NB4 (cell line): ENCODE results near the gene VPS29.

ENCODE experiments used
- CTCF ChIP-seq: IDR thresholded peaks from one replicate; pipeline ENCODE4 v1.5.1; 2012; ENCODE audit warnings: low read depth, low read length
- MYC ChIP-seq: IDR thresholded peaks from 2 replicates; pipeline ENCODE4 v1.6.1; 2011; ENCODE audit warnings: low read depth, low read length
- POLR2A ChIP-seq: IDR thresholded peaks from 2 replicates; pipeline ENCODE4 v1.6.1; 2011; ENCODE audit warnings: mild to moderate bottlenecking; ENCODE audit not compliant: insufficient read length; ENCODE audit errors: extremely low read depth
- TF ChIP-seq, protein P1 (sequence below): IDR thresholded peaks from 2 replicates; pipeline ENCODE4 v1.6.1; 2011; ENCODE audit warnings: low read depth, low read length

GRCh38 chr12:110516995-110517394 is 15.1 kb upstream of the VPS29 start:
- TF ChIP-seq CTCF (no peak), POLR2A (no peak), MYC (no peak)
- TF ChIP-seq, protein P1, sequence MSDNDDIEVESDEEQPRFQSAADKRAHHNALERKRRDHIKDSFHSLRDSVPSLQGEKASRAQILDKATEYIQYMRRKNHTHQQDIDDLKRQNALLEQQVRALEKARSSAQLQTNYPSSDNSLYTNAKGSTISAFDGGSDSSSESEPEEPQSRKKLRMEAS: no peak
